GM23338 (cell line): ENCODE measurements around the gene RILP. TPM values are rescaled to one million over a fixed set of nuclear protein-coding genes. Genes with fewer than 3 reads are reported as not detected.

Experiments
- ATAC-seq: fragments of 200-7000 bp; cut with Tn5 transposase; 3 replicates; pipeline ENCODE4 v1.9.1; 2020
- DNase-seq: peaks from one replicate; pipeline ENCODE4 v3.0.0-alpha.2; 2015; ENCODE audit warnings: low spot score
- H2AFZ ChIP-seq: fragments of 200-600 bp; sonication (generic); 2 replicates; pipeline ENCODE4 v1.8.0; 2016; ENCODE audit warnings: antibody characterized with exemption, mild to moderate bottlenecking, moderate library complexity
- H3F3A ChIP-seq: fragments of 200-600 bp; sonication (generic); replicated peaks from 2 replicates; pipeline ENCODE4 v1.8.0; 2017; ENCODE audit warnings: antibody characterized with exemption, mixed run types, low read depth
- H3K27ac ChIP-seq: fragments of 200-600 bp; sonication (generic); 2 replicates; pipeline ENCODE4 v1.6.1; 2016; ENCODE audit warnings: low read depth
- H3K27me3 ChIP-seq: fragments of 200-600 bp; sonication (generic); 2 replicates; pipeline ENCODE4 v1.8.0; 2016; ENCODE audit warnings: mild to moderate bottlenecking, mixed run types, moderate library complexity; ENCODE audit not compliant: insufficient read depth
- H3K36me3 ChIP-seq: fragments of 200-600 bp; sonication (generic); 2 replicates; pipeline ENCODE4 v1.8.0; 2016; ENCODE audit warnings: mild to moderate bottlenecking; ENCODE audit not compliant: insufficient read depth
- H3K4me1 ChIP-seq: fragments of 200-600 bp; sonication (generic); 2 replicates; pipeline ENCODE4 v1.8.0; 2016; ENCODE audit warnings: mild to moderate bottlenecking, moderate library complexity; ENCODE audit not compliant: insufficient read depth
- H3K4me2 ChIP-seq: fragments of 200-600 bp; sonication (generic); 2 replicates; pipeline ENCODE4 v1.7.1; 2017; ENCODE audit warnings: mixed run types
- H3K4me3 ChIP-seq: fragments of 200-600 bp; sonication (generic); 2 replicates; pipeline ENCODE4 v1.6.1; 2016; ENCODE audit warnings: mixed run types
- H3K79me2 ChIP-seq: fragments of 200-600 bp; sonication (generic); replicated peaks from 2 replicates; pipeline ENCODE4 v1.8.0; 2017; ENCODE audit warnings: mild to moderate bottlenecking; ENCODE audit not compliant: insufficient read depth
- H3K9me2 ChIP-seq: fragments of 200-600 bp; sonication (generic); 2 replicates; pipeline ENCODE4 v1.8.0; 2017; ENCODE audit not compliant: insufficient read depth
- H4K20me1 ChIP-seq: fragments of 200-600 bp; sonication (generic); replicated peaks from 2 replicates; pipeline ENCODE4 v1.8.0; 2017; ENCODE audit warnings: mild to moderate bottlenecking; ENCODE audit not compliant: insufficient read depth
- H3K27ac Mint-ChIP-seq: 2 replicates; pipeline ENCODE4 v1.8.0; 2020; ENCODE audit warnings: inconsistent platforms, mild to moderate bottlenecking, moderate library complexity, mixed read lengths
- H3K27me3 Mint-ChIP-seq: 3 replicates; pipeline ENCODE4 v1.8.0; 2022; ENCODE audit warnings: low read depth, mild to moderate bottlenecking, moderate library complexity, mixed read lengths, inconsistent platforms; ENCODE audit not compliant: insufficient read depth, poor library complexity
- H3K36me3 Mint-ChIP-seq: 3 replicates; pipeline ENCODE4 v1.8.0; 2021; ENCODE audit warnings: low read depth, mild to moderate bottlenecking, inconsistent platforms, moderate library complexity, mixed read lengths
- H3K4me1 Mint-ChIP-seq: 3 replicates; pipeline ENCODE4 v1.8.0; 2020; ENCODE audit warnings: mild to moderate bottlenecking, inconsistent platforms, mixed read lengths
- H3K4me3 Mint-ChIP-seq: 3 replicates; pipeline ENCODE4 v1.8.0; 2021; ENCODE audit warnings: moderate library complexity, mild to moderate bottlenecking, inconsistent platforms, mixed read lengths
- H3K9me3 Mint-ChIP-seq: 3 replicates; pipeline ENCODE4 v1.8.0; 2020; ENCODE audit warnings: moderate library complexity, mild to moderate bottlenecking, inconsistent platforms, mixed read lengths
- CREB1 ChIP-seq: fragments of 250-450 bp; sonication (Bioruptor Pico); IDR thresholded peaks from 2 replicates; pipeline ENCODE4 v1.5.0; 2020; ENCODE audit warnings: low read depth, mild to moderate bottlenecking, moderate library complexity
- CTCF ChIP-seq, 2 experiments: fragments of 200-600 bp in 1 of 2; sonication (generic) in 1 of 2; conservative IDR thresholded peaks; 2 replicates each; pipeline versions ENCODE4 v1.5.1 to v1.6.1; 2016 to 2017; ENCODE audit warnings: antibody characterized with exemption in 2 of 2, low read depth in 2 of 2, mild to moderate bottlenecking in 2 of 2, moderate library complexity in 1 of 2
- ETS1 ChIP-seq: IDR thresholded peaks from 2 replicates; pipeline ENCODE4 v1.6.1; 2016; ENCODE audit warnings: antibody characterized with exemption
- EZH2 ChIP-seq: fragments of 200-600 bp; sonication (generic); IDR thresholded peaks from one replicate; pipeline ENCODE4 v1.8.0; 2017; ENCODE audit warnings: antibody characterized with exemption, mild to moderate bottlenecking, low read depth; ENCODE audit not compliant: unreplicated experiment
- JUNB ChIP-seq: IDR thresholded peaks from one replicate; pipeline ENCODE4 v1.6.1; 2016; ENCODE audit warnings: antibody characterized with exemption; ENCODE audit not compliant: unreplicated experiment
- POLR2AphosphoS5 ChIP-seq: IDR thresholded peaks from 2 replicates; pipeline ENCODE4 v1.6.1; 2016; ENCODE audit warnings: antibody characterized with exemption, low read depth
- REST ChIP-seq: IDR thresholded peaks from one replicate; pipeline ENCODE4 v1.6.1; 2018; ENCODE audit warnings: antibody characterized with exemption; ENCODE audit not compliant: unreplicated experiment
- STAT1 ChIP-seq: IDR thresholded peaks from one replicate; pipeline ENCODE4 v1.6.1; 2016; ENCODE audit warnings: antibody characterized with exemption; ENCODE audit not compliant: unreplicated experiment
- ZNF114 ChIP-seq: fragments of 250-450 bp; sonication (Bioruptor Pico); IDR thresholded peaks from 2 replicates; pipeline ENCODE4 v1.5.0; 2020; ENCODE audit warnings: mild to moderate bottlenecking, moderate library complexity
- ZNF331 ChIP-seq: fragments of 250-450 bp; sonication (Bioruptor Pico); IDR thresholded peaks from 2 replicates; pipeline ENCODE4 v1.5.0; 2020; ENCODE audit warnings: low read depth, mild to moderate bottlenecking, moderate library complexity
- ZNF462 ChIP-seq: fragments of 250-450 bp; sonication (Bioruptor Pico); IDR thresholded peaks from 2 replicates; pipeline ENCODE4 v1.5.0; 2020; ENCODE audit warnings: mild to moderate bottlenecking, moderate library complexity
- polyA plus RNA-seq: library from polyadenylated mRNA; unstranded; fragments of >200 nt; fragmentation: Nextera tagmentation; extraction: Ambion mirVana; gene quantifications from 2 replicates; pipeline ENCODE4 v1.2.1, GENCODE V29; 2016
- total RNA-seq: library from RNA; depleted of rRNA; stranded (reverse); fragments of >200 nt; shearing (Covaris generic); gene quantifications from 2 replicates; pipeline ENCODE4 v1.2.3, GENCODE V29; 2014

RILP gene
- total and polyA plus RNA-seq, 2 experiments from 2014 or later: 9.2 to 10.8 TPM

GRCh38 chr17:1607971-1608320 lies 41.7 kb downstream of the RILP start (continued):
- TF ChIP-seq STAT1 (no peak), ETS1 (no peak), CTCF (conservative IDR thresholded peaks at IDR 0.05; ENCODE audit: low read depth in 2 of 2) (no peak), POLR2AphosphoS5 (no peak), ZNF331 (CRISPR knock-in tag) (no peak), ZNF114 (CRISPR knock-in tag) (no peak), JUNB (no peak)

GRCh38 chr17:1606352-1606985 lies 43.2 kb downstream of the RILP start:
- Mint-ChIP-seq H3K4me3 (no peak overlapping the region), H3K4me1 (peaks cover 10% of the 10 kb centered on the region), H3K36me3 (peaks cover 7% of the 10 kb centered on the region), H3K27me3 (peaks cover 12% of the 10 kb centered on the region), H3K27ac (no peak overlapping the region), H3K9me3 (peaks cover 6% of the 10 kb centered on the region)
- Histone ChIP-seq H3K27ac (peak overlapping the region; percentile 39; the same call in 1 of the 2 replicates), H2AFZ (no peak overlapping the region), H3K4me2 (no peak overlapping the region), H3K4me3 (no peak overlapping the region), H4K20me1 (no peaks in the 10 kb centered on the region), H3K27me3 (no peaks in the 10 kb centered on the region), H3K36me3 (no peaks in the 10 kb centered on the region), H3K4me1 (peaks cover 8% of the 10 kb centered on the region), H3K79me2 (no peaks in the 10 kb centered on the region), H3F3A (no peaks in the 10 kb centered on the region), H3K9me2 (no peaks in the 10 kb centered on the region)
- ATAC-seq (no peak), DNase-seq (no peak)
- no peak for TF ChIP-seq STAT1
- no peak for TF ChIP-seq REST
- TF ChIP-seq EZH2: no peak
- TF ChIP-seq ZNF462: no peak
- no peak for TF ChIP-seq POLR2AphosphoS5
- TF ChIP-seq CREB1 (CRISPR knock-in tag): no peak
- no peak for TF ChIP-seq JUNB
